ENCODE data around the gene HCN2.
"Not testable (repeated sequence)": the region's sequence is repeated elsewhere in the genome, so short reads cannot be mapped to it uniquely, and the experiment has no call there.

The HCN2 gene

DNA sequence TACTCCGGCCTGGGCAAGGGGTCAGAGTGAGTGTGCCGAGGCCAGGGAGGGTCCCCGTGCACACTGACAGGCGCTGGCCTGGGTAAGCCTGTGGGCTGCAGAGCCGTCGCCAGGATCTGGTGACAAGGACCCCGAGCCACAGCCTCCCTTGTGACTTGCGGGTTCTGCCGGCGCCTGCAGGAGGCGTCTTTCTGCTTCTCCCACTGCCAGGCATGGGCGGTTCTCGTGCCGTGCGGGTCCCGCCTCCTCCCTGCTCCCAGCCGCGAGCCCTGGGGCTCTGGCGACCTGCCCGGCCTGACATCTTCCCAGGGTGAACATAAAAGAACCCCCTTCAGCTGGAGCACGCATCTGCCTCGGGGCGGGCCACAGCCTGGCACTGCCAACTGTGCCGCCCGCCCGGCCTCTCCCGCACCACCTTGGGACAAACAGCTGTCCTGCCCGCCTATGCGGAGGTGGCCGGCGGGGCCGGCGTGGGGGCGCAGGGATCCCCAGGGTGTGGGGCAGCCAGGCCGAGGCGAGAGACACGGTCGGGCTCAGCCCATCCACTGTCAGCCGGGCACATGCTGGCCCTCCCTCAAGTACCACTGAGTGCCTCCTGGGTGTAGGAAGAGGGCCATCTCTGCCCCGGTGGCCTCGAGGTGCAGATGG is 1.5 kb upstream of the HCN2 start:
- DNase-seq = peak; percentile 97

DNA sequence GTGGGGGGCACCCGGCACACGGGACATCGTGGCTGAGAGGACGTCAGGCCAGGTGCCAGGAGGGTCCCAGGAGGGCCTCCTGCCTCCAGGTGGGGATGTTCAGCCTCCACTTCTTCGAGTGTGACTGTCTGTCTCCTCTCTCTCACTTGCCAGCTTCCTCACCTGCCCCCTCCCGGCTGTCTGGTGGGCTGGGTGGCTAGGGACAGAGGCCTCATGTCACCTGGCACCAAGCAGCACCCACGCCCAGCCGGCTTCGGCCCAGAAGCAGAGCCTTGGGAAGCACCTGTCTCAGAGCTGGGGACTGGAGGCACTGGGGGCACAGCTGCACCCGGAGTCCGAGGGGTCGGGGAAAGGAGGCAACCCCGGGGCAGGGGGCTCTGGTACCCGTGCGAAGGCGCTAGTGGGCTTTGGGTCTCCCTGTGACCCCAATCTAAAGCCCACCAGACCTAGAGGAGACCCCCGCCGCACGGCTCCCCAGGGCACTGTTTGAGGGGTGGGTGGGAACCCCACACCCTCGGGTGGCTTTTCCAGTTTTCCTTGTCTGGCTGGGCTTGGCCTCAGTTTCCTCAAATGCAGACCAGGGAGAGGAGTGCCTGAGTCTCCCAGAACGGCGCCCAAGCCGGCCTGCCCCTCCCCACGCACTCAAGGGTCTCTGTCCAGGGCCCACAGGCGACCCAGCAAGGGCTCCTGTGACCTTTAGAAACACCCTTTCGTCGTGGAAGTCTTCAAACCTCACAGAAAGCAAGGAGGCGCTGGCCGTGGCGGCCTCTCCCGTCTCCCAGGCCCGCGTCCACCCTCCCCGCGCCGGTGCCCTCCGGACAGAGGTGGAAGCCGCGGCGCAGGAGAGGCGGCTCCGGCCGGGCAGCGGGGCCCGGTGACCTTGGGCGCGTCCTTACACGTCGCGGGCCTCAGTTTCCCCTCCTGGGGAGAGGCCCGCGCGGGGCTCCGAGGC is 664 bp upstream of the HCN2 start:
- peak; percentile 80 for DNase-seq

DNA sequence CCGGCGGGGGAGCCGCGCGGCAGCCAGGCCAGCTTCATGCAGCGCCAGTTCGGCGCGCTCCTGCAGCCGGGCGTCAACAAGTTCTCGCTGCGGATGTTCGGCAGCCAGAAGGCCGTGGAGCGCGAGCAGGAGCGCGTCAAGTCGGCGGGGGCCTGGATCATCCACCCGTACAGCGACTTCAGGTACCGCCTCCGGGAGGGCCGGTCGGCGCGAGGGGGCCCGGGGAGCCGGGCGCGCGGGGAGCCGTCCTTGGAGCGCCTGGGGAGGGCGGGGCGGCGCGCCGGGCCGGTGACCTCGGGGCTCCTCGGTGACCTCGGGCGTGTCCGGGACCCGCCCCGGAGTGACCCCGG is 690 bp downstream of the HCN2 start:
- DNase-seq = peak; percentile 35

DNA sequence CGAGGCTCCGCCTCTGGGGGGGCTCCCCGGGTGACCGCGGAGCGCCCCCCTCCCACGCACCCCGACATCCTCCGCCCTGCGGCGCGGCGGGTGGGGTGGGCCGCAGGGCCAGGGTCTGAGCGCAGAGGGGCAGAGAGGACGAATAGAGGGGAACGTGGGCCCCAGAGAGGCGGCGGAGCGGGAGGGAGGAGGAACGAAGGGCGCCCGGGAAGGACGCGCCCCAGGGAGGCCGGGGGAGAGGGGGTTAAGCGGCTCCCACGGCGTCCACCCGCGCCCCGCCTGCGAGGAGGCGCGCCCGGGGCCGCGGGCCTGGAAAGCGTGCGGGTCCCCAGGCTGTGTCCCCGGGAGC is 1.0 kb downstream of the HCN2 start:
- DNase-seq = no peak

DNA sequence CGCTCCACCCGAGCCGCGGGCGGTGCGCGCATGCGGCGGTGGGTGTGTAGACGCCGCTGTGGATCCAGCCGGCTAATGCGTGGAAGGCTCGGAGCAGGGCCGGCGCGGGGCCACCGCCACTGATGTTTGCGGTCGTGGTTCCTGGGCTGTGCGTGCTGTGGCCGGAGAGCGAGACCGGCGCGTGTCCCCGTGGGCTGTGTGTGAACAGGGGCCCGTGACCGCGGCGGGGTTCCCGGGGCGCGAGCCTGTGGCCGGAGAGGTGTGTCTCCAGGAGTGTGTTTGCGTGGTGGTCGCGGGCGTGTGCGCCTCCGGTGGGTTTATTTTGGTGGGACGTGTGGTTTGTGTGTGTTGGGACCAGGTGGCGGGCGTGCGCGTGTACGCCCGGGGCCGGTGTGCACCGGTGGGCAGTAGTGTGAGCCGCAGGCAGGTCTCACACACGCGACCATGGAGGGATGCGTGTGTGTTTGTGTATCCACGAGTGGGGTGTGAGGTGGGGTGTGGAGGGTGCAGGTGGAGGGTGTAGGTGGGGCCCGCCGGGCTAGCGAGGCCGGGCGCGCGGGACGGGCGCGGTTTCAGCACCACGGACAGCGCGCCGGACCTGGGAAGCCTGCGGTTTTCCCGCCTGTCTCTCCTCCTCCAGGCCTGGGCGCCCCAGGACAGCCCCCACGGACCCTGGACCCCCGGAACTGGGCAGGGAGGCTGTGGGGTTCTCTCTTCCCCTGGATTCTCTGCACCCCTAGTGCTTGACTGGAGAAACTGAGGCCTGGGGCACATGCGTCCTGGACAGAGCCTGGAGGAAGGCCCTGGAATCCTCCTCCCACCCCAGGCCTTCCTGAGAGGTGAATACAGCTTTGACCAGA is 1.6 kb downstream of the HCN2 start:
- DNase-seq = no peak

DNA sequence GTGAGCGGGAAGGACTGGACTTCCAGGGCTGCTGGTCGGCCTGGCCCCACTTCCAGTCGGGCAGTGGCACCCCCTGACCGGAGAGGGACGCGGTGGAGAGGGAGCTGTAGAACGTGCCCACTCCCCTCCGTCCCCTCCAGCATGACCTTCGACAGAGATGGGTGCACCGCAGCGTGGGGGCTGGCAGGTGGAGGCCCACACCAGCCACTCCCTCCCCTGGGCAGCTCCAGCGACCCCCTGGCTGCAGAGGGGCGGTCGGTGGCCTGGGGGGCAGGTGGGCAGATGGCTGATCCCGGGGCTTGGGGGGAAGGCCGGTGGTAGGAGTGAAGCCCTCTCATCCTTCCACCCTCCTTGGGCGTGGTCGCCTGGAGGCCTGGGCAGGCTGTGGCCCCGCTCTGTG is 2.4 kb downstream of the HCN2 start:
- DNase-seq = no peak

DNA sequence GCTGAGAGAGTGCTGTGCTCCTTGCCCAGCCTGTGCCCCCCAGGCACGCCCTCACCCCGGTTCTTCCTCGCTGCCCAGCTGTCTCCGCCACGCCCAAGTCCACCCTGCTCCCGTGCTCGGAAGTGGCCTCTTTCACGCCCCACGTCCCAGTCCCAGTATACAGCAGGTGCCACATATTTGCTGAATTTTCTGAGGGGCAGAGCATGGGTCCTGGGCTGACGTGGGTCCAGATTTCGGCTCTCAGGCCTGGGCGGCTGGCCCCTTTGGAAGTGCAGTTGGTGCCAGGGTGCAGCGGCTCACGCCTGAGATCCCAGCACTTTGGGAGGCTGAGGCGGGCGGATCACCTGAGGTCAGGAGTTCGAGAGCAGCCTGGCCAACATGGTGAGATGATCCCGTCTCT is 3.4 kb downstream of the HCN2 start:
- no peak for DNase-seq

DNA sequence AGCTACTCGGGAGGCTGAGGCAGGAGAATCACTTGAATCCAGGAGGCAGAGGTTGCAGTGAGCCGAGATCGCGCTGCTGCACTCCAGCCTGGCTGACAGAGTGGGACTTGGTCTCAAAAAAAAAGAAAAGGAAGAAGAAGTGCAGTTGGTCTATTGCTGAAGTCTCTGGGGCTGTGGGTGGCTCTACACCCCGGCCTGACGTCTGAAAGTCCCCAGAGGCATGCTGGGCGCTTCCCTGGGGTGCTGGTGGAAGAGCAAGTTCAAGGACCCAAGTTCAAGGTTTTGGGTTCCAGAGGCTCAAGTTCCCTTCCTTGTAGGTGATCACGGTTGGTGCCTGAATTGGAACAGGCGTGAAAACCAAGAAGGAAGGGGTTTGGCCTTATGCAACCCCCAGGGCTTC is 3.8 kb downstream of the HCN2 start:
- no peak for DNase-seq

DNA sequence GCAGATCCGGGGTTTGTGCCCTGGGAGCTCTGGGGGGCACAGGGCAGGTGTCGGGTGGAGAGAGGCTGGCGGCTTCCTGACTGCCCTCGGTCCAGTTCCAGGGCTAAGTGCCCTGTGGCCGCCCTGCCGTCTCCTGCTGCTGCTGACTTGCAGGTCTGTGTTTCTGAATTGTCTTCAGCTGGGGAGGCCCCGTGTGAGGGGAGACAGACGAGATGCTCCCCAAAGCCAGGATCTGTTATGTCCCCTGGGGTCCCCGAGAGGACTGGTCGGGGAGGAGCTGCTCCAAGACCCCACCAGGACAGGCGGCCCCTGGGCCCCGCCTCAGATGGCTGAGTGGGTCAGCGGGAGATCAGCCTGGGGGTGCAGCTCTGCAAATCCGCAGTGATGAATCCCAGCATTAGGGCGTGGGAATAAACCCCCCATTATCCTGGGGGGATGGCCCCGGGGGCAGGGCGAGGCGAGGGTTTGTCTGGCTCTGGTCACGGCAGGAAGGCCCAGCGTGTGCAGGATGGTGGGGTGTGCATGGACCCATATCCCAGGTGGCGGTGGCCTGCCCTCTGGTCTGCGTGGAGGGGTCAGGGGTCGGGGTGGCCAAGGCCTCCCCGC is 4.7 kb downstream of the HCN2 start:
- DNase-seq = no peak

DNA sequence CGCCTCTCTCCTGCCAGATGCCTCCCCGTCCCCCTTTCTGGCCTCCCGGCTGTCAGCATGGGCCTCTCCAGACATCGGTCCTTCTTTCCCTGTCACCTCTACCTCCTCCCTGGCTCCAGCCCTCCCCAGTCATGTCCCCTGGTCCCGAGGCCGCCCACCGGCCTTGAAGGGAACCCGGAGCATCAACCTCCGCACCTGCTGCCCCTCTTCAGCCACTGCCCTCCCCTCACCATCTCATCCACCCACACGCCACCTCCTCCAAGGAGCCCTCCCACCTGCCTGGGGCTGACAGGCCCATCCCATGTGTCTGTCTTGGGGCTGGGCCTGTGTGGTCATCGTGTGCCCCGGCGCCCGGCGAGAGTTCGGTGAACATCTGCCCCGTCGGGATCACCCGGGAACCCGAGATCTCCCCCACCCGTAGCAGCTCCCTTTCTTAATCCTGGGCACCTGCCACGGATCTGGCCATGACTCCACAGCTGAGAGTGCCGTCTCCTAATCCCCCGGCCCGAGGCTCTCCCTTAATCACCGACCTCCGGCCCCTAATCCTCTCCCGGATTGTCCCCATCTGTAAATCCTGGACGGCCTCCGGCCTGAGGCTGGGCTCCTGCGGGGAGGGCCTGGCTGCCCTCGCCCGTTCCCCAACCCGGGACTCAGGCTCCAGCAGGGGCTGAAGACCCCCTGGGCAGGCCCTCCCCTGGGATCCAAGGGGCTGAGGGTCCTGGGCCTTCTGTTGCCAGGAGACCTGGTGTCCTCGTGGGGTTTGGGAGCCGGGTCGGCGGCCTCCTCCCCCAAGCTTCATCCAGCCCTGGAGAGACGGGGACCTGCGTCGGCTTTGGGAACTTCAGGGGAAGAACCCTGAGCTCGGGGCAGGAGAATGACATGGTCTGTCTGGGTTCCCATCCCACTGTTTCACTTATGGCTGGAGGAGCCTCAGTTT is 5.9 kb downstream of the HCN2 start:
- DNase-seq = no peak

DNA sequence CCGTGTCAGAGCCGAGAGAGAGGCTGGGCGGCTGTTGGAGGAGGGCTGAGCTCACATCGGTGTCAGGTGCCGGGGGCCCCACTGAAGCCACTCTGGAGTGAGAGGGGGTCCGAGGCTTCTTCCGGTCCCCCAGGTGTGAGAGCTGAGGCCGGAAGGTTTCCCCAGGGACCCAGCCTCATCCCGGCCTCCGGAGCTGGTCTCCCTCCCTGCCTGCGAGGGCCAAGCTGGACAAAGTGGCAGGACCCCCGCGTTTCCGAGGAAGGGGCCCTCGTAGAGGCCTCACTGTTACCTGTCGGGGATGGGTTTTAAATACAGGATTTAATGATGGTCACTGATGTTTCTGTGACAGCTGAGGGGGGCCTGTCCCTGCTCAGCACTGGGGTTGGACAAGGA is 6.6 kb downstream of the HCN2 start:
- no peak for DNase-seq

DNA sequence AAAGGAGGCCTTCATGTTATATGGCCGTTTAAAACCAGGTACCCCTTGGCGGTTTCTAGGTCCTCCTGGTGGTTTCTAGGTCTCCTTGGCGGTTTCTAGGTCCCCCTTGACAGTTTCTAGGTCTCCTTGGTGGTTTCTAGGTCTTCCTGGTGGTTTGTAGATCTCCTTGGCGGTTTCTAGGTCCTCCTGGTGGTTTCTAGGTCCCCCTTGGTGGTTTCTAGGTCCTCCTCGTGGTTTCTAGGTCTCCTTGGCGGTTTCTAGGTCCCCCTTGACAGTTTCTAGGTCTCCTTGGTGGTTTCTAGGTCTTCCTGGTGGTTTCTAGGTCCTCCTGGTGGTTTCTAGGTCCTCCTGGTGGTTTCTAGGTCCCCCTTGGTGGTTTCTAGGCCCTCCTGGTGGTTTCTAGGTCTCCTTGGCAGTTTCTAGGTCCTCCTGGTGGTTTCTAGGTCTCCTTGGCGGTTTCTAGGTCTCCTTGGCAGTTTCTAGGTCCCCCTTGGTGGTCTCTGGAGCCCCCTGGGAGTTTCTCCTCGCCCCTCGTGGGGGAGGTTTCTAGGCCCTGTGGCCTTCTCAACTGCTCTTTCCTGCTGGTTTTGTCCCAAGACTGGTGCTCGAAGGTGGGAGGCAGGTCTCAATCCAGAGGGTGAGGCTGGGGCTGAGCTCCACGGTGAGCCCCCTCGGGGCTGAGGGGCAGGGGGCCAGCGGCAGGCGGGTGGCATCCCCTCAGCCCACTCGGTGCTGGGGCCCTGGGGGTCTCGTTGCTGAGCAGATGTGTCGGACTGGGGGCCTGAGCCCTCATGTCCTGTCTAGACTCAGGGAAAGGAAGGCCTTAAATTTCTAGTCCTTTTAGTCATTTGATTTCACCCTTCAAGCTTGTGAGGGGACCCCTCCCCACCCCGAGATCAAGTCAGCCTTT is 8.0 kb downstream of the HCN2 start:
- DNase-seq = no peak

DNA sequence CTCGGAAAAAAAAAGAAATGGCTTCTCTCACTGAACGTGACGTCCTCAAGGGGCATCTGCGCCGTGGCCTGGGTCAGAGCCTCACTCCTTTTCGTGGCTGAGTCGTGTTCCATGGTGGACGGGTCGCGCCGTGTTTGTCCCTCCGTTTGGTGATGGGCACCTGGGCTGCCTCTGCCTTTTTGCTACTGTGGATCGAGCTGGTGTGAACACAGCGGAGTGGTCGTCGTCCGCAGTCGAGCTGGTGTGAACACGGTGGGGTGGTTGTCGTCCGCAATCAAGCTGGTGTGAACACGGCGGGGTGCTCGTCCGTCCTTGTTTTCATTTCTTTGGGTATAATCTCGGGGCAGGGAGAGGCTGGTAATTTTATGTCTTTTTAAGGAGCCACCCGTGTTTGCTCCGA is 11.6 kb downstream of the HCN2 start:
- DNase-seq = no peak

DNA sequence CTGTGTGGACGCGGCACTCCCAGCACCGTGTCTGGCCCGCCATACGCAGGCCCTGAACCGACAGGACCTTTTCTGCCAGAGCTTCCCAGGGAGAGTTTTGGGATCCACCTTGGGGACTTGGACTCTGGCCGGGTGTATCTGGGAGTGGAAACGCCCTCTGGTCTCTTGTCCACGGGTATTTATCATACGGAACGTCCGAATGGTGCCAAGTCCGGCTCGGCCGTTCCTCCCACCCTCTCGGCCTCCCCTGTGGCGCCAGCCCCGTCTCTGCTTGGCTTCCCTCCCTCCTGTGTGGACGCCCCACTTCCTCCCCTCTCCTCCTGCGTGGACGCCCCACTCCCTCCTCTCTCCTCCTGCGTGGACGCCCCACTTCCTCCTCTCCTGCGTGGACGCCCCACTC is 12.1 kb downstream of the HCN2 start:
- no peak for DNase-seq

DNA sequence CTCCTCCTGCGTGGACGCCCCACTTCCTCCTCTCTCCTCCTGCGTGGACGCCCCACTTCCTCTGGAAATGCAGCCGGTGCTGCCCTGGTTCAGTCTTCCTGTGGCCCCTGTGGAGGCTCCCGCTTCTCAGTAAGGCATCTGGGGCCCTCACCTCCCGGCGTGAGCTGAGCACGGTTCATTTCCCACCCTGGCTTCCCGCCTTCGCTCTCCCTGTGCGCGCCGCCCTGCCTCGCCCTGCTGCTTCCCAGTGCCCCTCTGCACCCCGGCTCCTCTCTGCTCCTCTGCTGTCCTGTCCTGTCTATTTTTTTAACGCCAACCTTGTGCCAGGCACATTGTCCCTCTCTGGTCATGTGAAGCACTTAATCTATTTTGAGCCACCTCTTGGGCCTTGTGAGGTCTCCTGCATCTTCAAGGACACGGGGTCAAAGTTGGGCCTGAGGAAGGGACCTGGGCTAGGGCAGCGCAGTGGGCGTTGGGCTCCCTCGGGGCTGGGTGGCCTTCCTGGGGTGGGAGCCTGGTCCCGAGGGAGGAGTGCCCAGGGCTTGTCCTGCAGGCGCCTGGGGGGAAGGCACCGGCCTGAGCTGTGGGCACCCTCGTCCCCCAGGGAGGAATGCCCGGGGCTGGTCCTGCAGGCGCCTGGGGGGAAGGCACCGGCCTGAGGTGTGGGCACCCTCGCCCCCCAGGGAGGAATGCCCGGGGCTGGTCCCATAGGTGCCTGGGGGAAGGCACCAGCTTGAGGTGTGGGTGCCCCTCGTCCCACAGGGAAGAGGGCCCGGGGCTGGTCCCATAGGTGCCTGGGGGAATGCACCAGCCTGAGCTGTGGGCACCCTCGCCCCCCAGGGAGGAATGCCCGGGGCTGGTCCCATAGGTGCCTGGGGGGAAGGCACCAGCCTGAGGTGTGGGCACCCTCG is 13.0 kb downstream of the HCN2 start:
- DNase-seq = no peak

DNA sequence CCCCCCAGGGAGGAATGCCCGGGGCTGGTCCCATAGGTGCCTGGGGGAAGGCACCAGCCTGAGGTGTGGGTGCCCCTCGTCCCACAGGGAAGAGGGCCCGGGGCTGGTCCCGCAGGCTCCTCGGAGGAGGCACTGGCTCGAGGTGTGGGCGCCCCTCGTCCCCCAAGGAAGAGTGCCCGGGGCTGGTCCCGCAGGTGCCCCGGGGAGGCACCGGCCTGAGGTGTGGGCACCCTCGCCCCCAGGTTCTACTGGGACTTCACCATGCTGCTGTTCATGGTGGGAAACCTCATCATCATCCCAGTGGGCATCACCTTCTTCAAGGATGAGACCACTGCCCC is 13.6 kb downstream of the HCN2 start:
- not testable (repeated sequence) for DNase-seq

DNA sequence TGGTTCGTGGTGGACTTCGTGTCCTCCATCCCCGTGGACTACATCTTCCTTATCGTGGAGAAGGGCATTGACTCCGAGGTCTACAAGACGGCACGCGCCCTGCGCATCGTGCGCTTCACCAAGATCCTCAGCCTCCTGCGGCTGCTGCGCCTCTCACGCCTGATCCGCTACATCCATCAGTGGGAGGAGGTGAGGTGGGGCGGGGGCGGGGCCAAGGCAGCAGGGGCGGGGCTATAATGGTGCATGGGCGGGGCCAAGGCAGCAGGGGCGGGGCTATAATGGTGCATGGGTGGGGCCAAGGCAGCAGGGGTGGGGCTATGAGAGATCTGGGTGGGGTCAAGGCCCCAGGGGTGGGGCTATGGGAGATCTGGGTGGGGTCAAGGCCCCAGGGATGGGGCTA is 14.1 kb downstream of the HCN2 start:
- not testable (repeated sequence) for DNase-seq

DNA sequence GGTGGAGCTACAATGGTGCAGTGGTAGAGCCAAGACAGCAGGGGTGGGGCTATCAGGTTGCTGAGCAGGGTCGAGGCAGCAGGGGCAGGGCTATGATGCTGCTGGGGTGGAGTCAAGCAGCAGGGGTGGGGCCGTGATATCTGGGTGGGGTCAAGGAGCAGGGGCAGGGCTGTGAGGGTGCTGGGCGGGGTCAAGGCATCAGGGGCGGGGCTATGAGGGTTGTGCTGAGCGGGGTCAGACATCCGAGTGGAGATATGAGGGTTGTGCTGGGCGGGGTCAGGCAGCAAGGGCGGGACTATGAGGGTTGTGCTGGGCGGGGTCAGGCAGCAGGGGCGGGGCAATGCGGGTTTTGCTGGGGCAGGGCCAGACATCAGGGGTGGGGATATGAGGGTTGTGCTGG is 14.7 kb downstream of the HCN2 start:
- no peak for DNase-seq

DNA sequence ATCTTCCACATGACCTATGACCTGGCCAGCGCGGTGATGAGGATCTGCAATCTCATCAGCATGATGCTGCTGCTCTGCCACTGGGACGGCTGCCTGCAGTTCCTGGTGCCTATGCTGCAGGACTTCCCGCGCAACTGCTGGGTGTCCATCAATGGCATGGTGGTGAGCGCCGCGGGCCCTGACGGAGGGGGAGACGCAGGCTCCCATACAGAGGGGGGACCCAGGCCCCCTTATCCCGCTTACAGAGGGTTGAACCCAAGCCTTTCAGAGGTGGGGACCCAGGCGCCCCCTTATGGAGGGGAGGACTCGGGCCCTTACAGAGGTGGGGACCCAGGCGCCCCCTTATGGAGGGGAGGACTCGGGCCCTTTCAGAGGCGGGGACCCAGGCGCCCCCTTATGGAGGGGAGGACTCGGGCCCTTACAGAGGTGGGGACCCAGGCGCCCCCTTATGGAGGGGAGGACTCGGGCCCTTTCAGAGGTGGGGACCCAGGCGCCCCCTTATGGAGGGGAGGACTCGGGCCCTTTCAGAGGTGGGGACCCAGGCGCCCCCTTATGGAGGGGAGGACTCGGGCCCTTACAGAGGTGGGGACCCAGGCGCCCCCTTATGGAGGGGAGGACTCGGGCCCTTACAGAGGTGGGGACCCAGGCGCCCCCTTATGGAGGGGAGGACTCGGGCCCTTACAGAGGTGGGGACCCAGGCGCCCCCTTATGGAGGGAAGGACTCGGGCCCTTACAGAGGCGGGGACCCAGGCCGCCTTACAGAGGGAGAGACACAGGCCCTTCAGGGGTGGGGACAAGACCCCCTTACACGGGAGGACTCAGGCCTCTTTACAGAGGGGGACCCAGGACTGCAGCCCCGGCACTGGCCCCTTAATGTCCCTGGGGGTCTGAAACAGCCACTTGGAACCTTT is 15.6 kb downstream of the HCN2 start:
- DNase-seq = not testable (repeated sequence)
